GM19351 (cell line): ENCODE results near the gene MTO1.
"Not testable (repeated sequence)": the region's sequence is repeated elsewhere in the genome, so short reads cannot be mapped to it uniquely, and the experiment has no call there.

Experiments
- ATAC-seq: cut with Tn5 transposase; IDR thresholded peaks from one replicate; pipeline ENCODE4 v1.9.1; 2021; ENCODE audit warnings: mild to moderate bottlenecking, moderate library complexity; ENCODE audit not compliant: unreplicated experiment

MTO1 gene

GRCh38 chr6:73525546-73526330, 64.2 kb downstream of the MTO1 start:
- ATAC-seq = no peak

GRCh38 chr6:73528897-73529296, 67.4 kb downstream of the MTO1 start:
- ATAC-seq = no peak

GRCh38 chr6:73532293-73532692, 70.8 kb downstream of the MTO1 start:
- no peak for ATAC-seq

GRCh38 chr6:73534628-73535027, 73.1 kb downstream of the MTO1 start:
- ATAC-seq = no peak

- ATAC-seq = peak; percentile 47
Measured at GRCh38 chr6:73537677-73538076, 76.1 kb downstream of the MTO1 start.

- peak; percentile 5 for ATAC-seq
Measured at GRCh38 chr6:73538116-73538779, 76.7 kb downstream of the MTO1 start.

- ATAC-seq = not testable (repeated sequence)
Measured at GRCh38 chr6:73542481-73542880, 80.9 kb downstream of the MTO1 start.

GRCh38 chr6:73542891-73543290, 81.4 kb downstream of the MTO1 start:
- ATAC-seq = no peak

GRCh38 chr6:73547036-73547435, 85.5 kb downstream of the MTO1 start:
- ATAC-seq = no peak

GRCh38 chr6:73548458-73549446, 87.2 kb downstream of the MTO1 start:
- ATAC-seq = no peak

- ATAC-seq = not testable (repeated sequence)
Measured at GRCh38 chr6:73551115-73551514, 89.6 kb downstream of the MTO1 start.

- ATAC-seq = not testable (repeated sequence)
Measured at GRCh38 chr6:73555380-73555949, 93.9 kb downstream of the MTO1 start.

GRCh38 chr6:73556836-73557235, 95.3 kb downstream of the MTO1 start:
- ATAC-seq = no peak
